ENCODE results near the gene LCOR. TPM values are rescaled to one million over a fixed set of nuclear protein-coding genes. Genes with fewer than 3 reads are reported as not detected.

The LCOR gene
- total and polyA plus RNA-seq, 9 of the 15 experiments (the other 6 are each of a cell fraction or from before 2014, with no cell fraction given), result 3.6 to 25.2 (median 14.4) TPM

GRCh38 chr10:96878057-96878456, 46.0 kb downstream of the LCOR start:
- intact Hi-C loops (cut with micrococcal nuclease) (no loop called here), in situ Hi-C loops (cut with MboI) (no loop called here)
- peak; percentile 44; the same call in 1 of the 3 replicates for ATAC-seq
- no peaks in the 10 kb centered on the region for H4K20me1 ChIP-seq (replicated peaks; ENCODE audit: control insufficient read depth, insufficient read depth, low read length)
- BruUV-seq (replicated peaks), result no TSS peak
- no peak for FAIRE-seq
- ChIA-PET POLR2A (no interaction called here), CTCF (ENCODE audit: low intra/inter-chr PET ratio) (no interaction called here)
- H3K9me1 ChIP-seq (ENCODE audit: control insufficient read depth, insufficient read depth, low read length), result no peaks in the 10 kb centered on the region
- TF ChIP-seq PBX2 (CRISPR knock-in tag; IDR thresholded peaks at IDR 0.05; ENCODE audit: low read depth), result 0 out of 2 replicates have a peak, but pooled peaks have one; percentile 23
- peak; percentile 89 for TF ChIP-seq PBX2 (tag; conservative IDR thresholded peaks at IDR 0.05; ENCODE audit: low read depth)
- TF ChIP-seq NR3C1 (CRISPR knock-in tag; IDR thresholded peaks at IDR 0.05), result no peak
- peak; percentile 89 for TF ChIP-seq PKNOX1 (IDR thresholded peaks at IDR 0.05)
- peak; percentile 9; the same call in 1 of the 2 replicates for TF ChIP-seq CEBPB (tag; IDR thresholded peaks at IDR 0.05)
- TF ChIP-seq RFX7 (CRISPR knock-in tag; IDR thresholded peaks at IDR 0.05), result no peak
- peak; percentile 91 for TF ChIP-seq MEIS2 (IDR thresholded peaks at IDR 0.05; ENCODE audit: partially characterized antibody)
- no peak overlapping the region for H3K9ac ChIP-seq (ENCODE audit: insufficient read depth in 1 of 2, low read depth in 2 of 2, low read length in 2 of 2)
- no peak overlapping the region for H3K4me3 ChIP-seq
- 48% methylated on average over 3 of the region's 3 CpGs for WGBS (ENCODE audit: insufficient coverage, low coverage, missing lambda C conversion rate)
- H3K4me1 ChIP-seq (replicated peaks in 1 of 2; ENCODE audit: control insufficient read depth in 2 of 2, insufficient read depth in 2 of 2, low read length in 2 of 2), result no peaks in the 10 kb centered on the region; a peak in 1 of 5 replicates
- no peak overlapping the region for H3K4me2 ChIP-seq (ENCODE audit: insufficient read depth, low read length)
- H2AFZ ChIP-seq (ENCODE audit: low read depth, low read length), result no peak overlapping the region
- H3K27me3 ChIP-seq (ENCODE audit: control insufficient read depth in 2 of 2, insufficient read depth in 2 of 2, low read length in 2 of 2), result no peaks in the 10 kb centered on the region
- no peaks in the 10 kb centered on the region for H3K9me3 ChIP-seq (replicated peaks; ENCODE audit: control insufficient read depth, insufficient read depth, low read depth, low read length)
- no peaks in the 10 kb centered on the region; the same call in 2 of the 3 replicates for H3K36me3 ChIP-seq (ENCODE audit: control insufficient read depth, insufficient read depth, low read length)
- no peak for DNase-seq (ENCODE audit: extremely low read depth in 1 of 4, low spot score in 3 of 4)
- H3K79me2 ChIP-seq (ENCODE audit: control insufficient read depth, insufficient read depth, low read length), result peaks cover 90% of the 10 kb centered on the region
- H3K27ac ChIP-seq (ENCODE audit: extremely low read depth, low read depth, low read length), result no peak overlapping the region
